Heart left ventricle (tissue), 13 donors: ENCODE results near the gene VPS45.

Experiments
- POLR2A ChIP-seq, 2 donors: fragments of 450-650 bp; IDR thresholded peaks; one replicate each; pipeline ENCODE4 v1.6.1; 2017; ENCODE audit warnings: antibody characterized with exemption in 2 of 2, mild to moderate bottlenecking in 2 of 2, moderate library complexity in 2 of 2
- TF ChIP-seq, protein P1 (sequence below), 12 donors: fragments of 200-600 bp; sonication (generic) in 4 of 12; IDR thresholded peaks; one replicate each; pipeline versions ENCODE4 v1.5.0 to v1.8.0; 2018 to 2022; ENCODE audit warnings: antibody characterized with exemption in 12 of 12, mild to moderate bottlenecking in 5 of 12
- donor health status: ischemic (EF 13 %, LVEDD 7.1; RV severe dilation, severe dysfunction).
- donor health status: DM: no; HTN: yes; CAD: no.
- donor health status: DM: no; HTN: no; CAD: no.
- donor health status: ischemic (EF 25% LVEDD 6.9; RV normal size, moderate dysfunction).
- donor health status: ischemic (EF 25% LVEDD 5.7; RV mildly dilated, moderate dysfunction).
- donor health status: ischemic (EF 35%, LVEDD 5.7; RV mildly dilated, moderate dysfunction).
- donor health status: nonischemic (EF 11% LVEDD 7.7; RV severe dilation, severe dysfunction).
- donor health status: DM: yes; HTN: yes; CAD: no.
- donor health status: PGD.
- donor health status: ischemic (EF 29% LVEDD 5.4; RV normal size, mild dysfunction).
- donor health status: nonischemic (EF 23%, LVEDD 6.1; RV moderate dilation, normal function).

GRCh38 chr1:150076066-150076465 is 8.5 kb downstream of the VPS45 start:
- TF ChIP-seq, protein P1, sequence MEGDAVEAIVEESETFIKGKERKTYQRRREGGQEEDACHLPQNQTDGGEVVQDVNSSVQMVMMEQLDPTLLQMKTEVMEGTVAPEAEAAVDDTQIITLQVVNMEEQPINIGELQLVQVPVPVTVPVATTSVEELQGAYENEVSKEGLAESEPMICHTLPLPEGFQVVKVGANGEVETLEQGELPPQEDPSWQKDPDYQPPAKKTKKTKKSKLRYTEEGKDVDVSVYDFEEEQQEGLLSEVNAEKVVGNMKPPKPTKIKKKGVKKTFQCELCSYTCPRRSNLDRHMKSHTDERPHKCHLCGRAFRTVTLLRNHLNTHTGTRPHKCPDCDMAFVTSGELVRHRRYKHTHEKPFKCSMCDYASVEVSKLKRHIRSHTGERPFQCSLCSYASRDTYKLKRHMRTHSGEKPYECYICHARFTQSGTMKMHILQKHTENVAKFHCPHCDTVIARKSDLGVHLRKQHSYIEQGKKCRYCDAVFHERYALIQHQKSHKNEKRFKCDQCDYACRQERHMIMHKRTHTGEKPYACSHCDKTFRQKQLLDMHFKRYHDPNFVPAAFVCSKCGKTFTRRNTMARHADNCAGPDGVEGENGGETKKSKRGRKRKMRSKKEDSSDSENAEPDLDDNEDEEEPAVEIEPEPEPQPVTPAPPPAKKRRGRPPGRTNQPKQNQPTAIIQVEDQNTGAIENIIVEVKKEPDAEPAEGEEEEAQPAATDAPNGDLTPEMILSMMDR (IDR thresholded peaks at IDR 0.05): no peak
- TF ChIP-seq POLR2A (IDR thresholded peaks at IDR 0.05): no peak
